Germinal center (tissue), 1 donor: ENCODE results near the gene OXTR.

Source experiments
- DNase-seq: peaks from one replicate; pipeline ENCODE4 v3.0.0; 2012; ENCODE audit warnings: mixed read lengths, low spot score

The OXTR gene

DNA sequence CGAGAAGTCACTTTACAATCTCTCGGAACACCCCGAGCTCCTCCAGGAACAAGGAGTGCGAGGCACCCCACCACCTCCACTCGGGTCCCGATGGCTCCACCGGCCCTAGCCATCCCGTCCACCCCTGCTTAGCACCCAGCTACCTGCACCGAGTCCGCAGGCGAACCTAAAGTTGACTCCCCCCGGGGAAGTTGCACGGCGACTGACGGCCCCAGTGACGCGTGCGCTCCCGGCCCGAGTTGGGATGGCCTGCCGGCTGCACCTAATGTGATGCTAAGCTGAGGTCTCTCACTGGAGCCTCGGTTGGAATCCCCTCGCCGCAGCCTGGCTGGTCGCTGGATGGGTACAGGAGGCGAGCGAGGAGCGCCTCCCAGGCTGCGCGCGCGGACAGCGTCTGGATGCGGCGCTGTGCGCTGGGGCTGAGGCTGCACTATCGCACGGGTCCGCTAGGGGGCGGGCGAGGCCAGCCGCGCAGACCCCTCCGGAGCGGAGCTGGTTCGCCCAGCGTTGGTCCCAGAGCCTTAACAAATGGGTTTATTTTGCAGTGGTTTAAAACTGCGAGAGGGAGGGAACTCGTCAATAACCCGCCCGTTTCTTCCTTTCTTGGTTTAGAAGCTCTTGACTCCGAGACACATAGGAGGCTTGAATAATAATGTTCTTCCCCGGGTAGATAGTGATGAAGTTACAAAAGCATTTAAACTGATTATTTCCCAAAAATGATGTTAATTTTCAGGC lies at the start of gene OXTR:
Gene OXTR, minus strand, starts transcription at position 526 of the 735 bp plus-strand sequence. CDS start 1,426 bp downstream, outside the sequence.
- peak; percentile 82 for DNase-seq

DNA sequence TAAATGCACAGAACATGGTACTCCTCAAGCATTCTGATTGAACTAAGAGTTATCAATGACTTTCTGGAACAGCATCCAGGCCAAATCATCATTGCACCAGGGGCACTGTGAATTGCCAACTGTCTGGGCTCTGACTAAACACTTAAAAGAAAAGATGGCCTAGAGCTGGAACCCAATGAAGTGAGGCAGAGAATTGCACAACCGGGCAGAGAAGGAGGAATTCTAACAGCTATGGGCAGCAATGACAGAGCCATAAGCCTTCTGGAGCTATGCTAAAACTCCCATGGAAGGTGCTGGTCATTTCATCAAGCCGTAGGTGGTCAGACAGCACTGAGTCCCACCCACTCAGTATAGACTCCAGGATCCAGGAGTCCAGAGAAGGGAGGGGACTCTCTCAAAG lies 48.1 kb upstream of the OXTR start:
- DNase-seq = no peak

DNA sequence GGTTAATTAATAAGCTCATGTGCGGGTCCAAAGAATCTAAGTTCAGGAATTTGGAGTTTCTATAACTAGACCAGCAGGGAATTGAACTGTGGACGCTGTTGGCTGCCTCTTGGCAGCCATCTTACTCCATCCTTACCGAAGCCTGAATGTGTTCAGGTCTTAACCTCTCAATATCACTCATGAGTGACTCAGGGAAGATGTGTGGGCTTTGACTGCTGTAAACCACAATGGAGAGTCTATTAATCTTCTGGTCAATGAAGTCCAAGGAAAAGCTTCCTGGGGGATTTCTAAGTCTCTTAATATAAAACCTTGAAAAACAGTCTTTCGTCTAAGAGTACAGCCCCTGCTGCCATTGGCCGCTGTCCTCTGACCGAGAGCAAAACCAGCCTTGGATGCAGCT lies 46.7 kb upstream of the OXTR start:
- DNase-seq = no peak

DNA sequence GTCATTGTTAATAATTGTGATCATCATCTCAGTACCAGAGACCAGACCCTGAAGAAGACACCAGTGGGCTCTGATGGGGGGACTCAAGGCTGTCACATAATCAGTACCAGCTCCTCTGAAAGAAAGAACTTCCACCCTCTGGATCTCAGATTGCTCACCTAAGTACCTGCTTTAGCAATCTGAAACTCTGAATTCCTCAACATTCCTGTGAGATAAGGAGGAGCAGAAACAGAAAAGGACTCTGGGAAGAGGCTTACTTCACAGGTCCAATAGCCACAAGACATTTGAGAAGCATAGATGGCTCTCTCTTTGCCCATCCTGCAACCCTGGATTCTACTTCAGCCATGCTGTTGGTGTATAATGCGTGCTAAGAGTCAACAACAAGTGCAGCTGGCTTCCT lies 44.0 kb upstream of the OXTR start:
- DNase-seq = no peak

DNA sequence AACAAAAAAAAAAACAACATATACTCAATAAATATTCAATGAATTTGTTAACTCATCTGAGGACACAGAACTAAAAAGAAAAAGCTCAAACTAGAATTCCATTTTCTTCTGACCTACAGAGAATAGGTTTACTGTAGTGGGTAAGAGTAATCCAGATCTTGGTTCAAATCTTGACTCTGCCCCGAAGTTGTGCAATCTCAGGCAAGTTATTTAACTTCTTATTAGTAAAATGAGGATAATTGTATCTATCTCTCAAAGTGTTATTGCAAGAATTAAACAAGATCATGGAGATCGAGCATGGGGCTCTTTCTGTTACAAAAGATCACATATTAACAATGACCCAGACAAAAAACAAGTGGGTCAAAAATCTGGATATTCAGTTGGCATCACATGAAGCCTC lies 41.1 kb upstream of the OXTR start:
- DNase-seq = no peak

DNA sequence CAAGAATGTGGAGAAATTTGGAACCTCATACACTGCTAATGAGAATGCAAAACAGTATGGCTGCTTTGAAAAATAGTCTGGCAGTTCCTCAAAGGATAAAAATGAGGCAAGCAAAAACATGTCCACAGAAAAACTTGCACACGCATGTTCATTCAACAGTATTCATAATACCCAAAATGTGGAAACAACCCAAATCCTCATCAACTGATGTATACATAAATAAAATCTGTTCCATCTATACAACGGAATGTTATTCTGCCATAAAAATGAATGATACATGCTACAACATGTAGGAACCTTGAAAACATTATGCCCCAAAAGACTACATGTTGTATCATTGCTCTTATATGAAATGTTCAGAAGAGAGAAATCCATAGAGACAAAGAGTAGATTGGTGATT lies 36.4 kb upstream of the OXTR start:
- no peak for DNase-seq

DNA sequence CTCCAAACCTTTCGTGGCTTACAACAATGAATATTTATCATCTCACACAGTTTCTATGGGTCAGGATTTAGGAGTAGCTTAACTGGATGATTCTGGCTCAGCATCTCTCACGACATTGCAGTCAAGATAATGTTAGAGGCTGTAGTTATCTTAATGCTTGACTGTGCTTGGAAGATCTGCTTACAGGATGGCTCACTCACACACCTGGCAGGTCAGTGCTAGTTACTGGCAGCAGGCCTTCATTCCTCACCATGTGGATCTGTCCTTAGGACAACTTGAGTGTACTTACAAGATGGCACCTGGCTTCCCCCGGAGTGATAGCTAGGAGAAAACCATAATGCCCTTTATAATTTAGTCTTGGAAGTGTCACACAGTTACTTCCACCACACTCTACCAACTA lies 32.8 kb upstream of the OXTR start:
- no peak for DNase-seq

DNA sequence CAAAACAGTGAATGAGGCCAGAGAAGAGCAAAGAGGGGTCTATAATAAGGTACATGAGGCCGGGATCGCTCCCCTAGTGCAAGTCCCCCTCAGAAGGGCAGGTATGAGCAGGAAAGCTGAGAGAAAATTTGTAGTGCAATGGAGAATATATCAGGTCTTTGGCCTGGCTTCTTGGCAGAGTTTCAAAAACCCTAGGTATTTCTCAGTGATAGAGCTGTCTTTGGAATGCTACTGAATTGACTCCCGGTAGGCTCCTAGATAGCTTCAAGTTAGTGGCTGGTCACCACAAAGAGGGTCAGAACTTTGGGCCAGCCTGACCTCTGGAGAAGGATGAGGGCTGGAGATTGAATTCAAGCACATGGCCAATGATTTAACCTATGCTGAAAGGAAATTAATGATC lies 30.6 kb upstream of the OXTR start:
- no peak for DNase-seq

DNA sequence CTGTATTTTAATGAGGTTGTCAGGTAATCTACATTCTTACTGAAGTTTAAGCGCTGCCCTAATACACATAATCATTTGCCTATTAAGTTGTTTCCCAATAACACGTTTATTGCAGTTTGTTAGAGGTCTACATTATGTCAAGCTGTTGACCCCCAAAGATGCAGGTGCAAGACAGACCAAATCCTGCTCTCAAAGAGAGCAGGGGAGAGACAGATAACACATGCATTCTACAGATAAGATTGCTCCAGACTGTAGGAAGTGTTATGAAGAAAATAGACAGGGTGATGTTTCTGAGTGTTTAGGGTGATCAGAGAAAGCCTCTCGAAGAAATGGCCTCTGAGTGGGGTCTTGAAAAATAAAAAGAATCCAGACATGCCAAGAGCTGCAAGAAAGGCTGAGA lies 24.8 kb upstream of the OXTR start:
- no peak for DNase-seq

DNA sequence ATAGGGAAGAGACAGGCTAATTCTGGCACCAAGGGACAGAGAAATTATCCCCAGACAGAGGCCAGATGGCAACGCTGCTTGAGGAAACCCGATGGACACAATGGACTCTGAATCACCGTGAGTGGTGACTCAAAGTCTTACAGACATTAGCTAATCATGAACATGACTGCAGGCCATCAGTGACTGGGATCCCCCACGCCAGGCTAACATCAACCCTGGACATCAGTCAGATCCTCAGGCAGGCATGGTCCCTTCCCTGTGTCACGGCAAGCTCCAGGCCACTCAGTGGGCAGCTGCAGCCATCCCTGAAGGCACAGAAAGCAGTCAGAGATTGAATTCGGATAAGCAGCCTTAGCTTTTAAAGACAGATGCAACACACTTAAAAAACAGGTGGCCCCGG lies 23.8 kb upstream of the OXTR start:
- DNase-seq = no peak

DNA sequence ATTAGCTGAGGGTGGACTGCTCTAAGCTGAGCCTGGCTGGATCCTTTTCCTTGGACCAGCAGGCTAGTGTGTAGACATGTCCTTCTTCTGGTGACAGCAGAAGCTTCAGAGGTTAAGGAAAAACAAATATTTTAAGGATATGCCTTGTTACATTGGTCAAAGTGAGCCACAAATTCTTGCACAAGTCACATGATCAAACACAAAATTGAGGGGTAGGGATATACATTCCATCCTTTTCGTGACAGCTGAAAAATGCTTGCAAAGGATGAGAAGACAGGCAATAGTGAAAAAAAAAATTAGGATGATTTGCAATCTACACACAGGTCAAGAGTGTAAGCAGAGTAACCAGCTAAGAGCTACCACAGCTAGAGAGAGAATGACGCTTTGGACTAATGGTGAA lies 21.1 kb upstream of the OXTR start:
- no peak for DNase-seq

DNA sequence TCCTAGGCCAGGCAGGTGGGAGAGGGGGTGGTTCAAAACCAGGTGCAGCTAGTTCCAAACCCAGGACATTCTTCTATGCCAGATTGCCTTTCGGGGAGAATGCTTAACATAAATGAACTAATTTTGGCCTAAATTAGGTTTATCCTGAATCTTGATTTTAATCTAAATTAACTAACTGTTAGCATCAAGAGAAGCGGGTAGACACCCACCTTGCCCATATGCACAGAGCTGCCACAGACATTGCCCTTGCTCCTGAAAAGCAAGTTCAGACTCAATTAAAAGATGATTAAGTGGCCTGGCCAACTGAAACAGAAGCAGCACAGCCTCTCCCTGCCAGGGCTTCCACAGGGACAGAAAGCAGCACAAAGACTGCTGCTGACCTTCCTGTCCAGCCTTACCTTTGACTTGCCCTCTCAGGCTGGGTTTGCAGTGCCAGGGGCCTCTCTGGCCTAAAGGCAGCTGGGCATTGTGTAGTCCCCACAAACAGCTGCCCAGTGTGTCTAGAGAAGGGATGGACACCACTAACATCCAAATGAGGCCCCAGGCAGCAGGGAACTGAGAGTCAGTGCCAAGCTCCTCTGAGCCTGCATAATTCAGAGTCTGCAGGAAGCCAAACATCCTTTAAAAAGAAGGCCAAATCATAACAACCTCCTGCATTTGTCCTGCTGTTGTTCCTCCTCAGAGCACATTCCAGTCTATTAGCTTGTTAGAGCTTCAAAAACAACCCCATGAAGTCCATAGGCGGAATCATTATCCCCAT lies 15.4 kb upstream of the OXTR start:
- no peak for DNase-seq

DNA sequence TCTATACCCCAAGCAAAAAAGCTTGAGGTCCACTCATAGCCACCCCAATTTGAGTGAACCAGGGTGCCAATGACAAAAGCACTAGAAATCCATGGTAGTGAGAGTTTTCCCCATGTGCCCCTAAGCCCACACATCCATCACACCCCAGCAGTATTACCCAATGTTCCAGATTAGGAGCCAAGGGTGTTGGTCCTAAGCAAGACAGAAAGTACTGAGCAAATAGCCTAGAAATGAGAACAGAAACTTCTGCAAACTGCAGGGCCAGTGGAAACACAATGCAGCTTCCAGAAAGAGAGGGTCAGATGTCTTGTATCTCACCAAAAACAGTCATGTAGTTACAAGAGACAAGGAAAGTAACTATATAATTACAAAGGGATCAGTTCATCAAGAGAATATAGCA lies 10.9 kb upstream of the OXTR start:
- DNase-seq = no peak

DNA sequence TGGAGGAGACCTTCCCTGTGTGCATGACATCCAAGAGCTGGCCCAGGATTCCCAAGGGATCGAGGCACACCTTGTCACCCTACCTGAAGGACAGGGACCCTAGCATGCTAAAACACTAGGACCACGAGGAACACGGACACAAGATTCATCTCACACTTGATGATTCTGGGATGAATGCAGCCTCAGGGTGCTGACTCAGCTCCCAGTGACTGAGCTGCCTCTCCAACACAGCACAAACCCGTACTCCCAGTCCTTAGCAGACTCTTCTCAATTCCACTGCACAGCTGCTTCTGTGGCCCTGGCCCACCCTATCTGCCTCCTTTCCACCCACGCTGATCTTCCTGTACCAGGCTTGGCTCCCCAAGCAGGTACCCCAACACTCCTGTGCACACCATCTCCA lies 9.1 kb upstream of the OXTR start:
- no peak for DNase-seq

DNA sequence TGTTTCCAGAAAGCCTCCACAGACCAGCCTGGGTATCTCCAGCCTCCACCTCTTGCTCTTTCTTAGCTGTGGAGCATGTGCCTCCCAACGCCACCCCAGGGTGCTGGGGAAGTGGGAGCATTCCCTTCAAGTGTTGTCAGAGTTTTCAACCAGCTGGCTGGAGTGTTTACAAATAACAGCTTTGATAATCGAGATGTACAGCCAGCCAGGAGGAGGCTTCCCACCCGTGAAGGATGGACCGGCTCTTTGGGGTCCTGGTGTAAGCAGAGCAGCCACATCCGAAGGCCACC lies 8.5 kb upstream of the OXTR start:
- no peak for DNase-seq

DNA sequence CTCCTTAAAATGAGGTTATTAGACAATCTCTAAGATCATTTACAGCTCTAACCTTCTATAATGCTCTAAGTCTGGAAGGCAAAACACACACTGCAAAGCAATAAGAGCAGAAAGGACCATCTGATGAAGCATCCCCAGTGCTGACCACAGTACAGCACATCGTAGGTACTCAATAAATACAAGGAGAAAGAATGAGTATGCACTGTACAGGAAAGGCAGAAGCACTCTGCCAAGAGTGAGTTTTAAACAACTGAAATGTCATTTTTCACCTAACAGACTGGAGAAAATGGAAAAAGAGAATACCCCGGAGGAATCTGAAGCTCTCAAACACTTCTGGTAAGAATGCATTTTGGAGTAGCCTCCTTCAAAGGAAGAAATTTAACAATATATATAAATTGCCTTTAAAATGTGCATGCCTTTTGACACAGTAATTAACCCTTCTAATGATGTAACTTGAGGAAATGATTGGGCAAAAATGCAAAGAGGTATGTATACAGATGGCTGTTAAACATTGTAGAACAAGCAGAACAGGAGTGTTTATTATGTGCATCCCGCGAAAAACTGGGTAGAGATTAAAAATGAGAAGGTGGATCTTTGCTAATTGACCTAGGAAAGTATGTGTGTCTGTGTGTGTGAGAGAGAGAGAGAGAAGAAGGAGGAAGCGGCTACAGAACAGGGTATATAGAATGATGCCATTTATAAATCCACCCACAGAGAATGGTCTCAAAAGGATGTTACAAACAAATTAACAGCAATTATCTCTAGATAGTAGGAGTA lies 8.0 kb upstream of the OXTR start:
- no peak for DNase-seq

DNA sequence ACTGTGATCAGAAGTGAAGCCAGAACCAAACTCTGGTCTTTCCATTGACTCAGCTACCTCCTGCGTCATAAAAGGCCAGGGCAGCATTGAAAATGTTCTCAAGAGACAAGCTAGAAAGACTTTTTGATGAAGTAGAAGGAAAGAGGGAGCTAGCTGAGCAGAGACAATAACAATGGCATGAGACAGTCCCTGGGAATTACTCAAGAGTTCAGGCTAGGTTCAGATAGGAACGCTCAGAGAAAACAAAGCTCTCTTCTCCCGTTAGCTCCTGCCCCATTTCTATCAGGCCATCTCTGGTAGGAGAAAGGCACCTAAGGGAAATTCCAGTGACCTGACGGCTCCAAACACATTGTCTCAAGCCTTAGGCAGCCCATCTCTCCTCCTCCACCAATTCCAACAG lies 7.0 kb upstream of the OXTR start:
- DNase-seq = no peak

DNA sequence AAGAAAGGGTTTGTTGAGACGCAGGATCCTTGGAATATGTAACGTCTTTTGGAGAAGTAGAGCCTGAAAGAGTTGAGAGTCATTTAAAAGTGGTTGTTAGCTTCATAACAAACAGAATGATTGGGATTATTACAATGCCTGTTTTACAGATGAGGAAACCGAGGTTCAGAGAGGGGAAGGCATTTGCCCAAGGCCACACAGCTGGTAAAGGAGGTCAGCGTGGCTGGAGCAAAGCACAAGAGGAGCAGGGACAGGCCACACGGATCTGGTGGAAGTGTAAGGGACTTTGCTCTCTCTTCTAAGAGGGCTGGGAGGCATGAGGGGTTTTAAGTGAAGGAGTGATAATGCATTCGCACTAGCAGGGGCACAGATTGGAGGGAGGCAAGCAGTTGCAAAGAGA lies 6.2 kb upstream of the OXTR start:
- no peak for DNase-seq

DNA sequence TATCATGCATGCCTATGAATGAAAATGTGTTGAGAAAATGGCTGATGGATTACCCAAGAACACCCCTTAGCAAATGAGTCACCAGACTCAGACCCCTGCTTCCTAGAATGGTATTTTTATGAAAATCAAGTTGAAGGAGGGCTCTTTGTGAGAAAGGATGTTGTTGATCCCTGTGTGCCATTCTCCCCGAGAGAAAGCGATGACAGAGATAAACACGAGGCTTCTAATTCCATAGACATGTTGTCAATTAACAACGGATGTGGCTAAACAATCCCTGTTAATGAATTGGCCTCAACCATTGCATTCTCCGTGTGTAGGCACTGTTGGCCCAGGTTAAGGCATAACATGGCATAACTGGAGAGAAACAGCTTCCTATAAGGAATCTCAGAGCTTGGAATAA lies 5.8 kb upstream of the OXTR start:
- DNase-seq = no peak

DNA sequence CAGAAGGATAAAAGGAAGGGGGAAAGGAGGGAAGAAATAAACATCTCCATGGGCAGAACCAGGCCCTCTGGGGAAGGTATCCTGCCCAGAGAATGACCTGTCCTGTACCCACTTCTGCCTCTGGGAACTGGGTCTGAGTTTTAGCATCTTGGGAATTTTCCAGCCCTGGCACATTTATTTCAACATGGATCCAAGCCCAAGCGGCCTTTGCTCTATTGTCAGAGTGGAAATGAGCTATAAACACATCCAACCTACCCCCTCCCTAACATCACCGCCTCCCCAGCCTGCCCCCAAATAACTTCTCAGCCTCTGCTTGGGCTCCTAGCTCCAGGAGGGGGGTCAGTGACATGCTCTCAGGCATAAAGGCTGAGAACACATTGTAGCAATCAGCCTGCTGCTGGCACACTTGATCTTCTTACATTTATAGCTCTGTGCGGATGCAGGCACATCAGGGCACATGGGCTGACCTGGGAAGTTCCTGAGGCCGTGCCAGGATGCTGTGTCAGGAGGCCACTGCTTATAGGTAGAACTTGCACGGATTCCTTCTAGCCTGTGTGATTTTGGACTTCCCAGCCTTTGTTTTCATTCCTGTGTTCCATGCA lies 4.6 kb upstream of the OXTR start:
- DNase-seq = no peak

DNA sequence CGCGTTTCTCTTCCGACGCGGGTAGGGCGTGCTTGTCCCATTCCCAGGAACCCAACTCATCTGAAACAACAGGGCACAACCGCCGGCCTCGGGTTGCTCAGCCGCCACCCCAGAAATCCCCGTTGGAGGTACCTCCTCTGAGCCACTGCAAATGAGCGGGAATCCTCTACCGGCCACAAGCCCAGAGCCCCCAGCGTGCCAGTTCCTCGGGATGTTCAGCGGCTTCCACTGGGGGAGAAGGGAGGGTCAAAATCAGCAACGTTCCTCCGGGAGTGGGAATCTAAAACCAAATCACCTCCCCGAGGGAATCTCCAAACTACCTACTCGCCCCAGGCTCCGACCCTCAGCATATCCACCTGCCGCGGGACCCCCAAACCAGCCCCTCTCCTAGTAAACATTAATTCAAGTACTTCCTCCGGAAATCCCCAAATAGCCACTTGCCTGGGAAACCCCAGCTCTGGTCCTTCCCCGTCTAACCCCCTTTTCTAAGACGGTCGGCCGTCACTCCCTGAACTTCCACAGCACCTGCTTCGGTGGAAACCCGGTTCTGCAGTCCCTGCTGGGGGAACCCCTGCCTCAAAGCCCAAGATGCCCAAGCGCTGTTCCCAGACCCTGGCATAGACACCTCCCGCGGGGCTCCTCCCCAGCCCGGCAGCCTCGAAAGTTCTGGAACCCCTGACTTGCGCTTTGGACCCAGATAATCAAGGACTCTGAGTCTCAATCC lies 887 bp downstream of the OXTR start:
- peak; percentile 18 for DNase-seq

DNA sequence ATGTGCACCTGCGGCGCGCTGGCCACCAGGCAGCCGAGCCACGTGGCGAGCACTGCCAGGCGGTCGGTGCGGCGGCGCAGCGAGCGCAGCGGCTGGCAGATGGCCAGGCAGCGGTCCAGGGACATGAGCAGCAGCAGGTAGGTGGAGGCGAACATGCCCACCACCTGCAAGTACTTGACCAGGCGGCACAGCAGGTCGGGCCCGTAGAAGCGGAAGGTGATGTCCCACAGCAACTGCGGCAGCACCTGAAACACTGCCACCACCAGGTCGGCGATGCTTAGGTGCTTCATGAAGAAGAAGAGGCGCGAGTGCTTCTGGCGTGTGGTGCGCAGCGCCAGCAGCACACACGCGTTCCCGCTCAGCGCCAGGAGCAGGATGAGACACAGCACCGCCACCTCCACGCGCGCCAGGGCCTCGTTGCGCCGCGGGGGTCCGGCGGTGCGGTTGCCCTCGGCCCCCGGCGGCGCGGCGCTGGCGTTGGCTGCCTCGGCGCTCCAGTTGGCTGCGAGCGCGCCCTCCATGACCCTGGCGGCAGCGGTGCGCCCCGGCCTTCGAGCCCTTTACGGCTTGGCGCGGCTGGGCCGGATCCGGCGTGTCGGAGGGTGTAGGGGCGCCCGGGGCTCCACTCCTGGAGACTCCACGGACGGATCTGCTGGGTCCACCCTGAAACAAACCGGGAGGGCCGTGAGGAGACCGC lies 1.6 kb downstream of the OXTR start:
- DNase-seq = peak; percentile 67
